Gastrocnemius medialis (tissue), 4 donors: ENCODE results near the gene CA4.
"Not testable (repeated sequence)": the region's sequence is repeated elsewhere in the genome, so short reads cannot be mapped to it uniquely, and the experiment has no call there.

ENCODE experiments used
- POLR2A ChIP-seq, 2 donors: fragments of 450-650 bp; IDR thresholded peaks; one replicate each; pipeline ENCODE4 v1.6.1; 2017; ENCODE audit warnings: antibody characterized with exemption in 2 of 2, mild to moderate bottlenecking in 2 of 2, moderate library complexity in 2 of 2
- TF ChIP-seq, protein P1 (sequence below), 5 experiments: fragments of 450-650 bp in 3 of 5; fragments of 200-600 bp in 2 of 5; sonication (generic) in 2 of 5; IDR thresholded peaks in 4 of 5; conservative IDR thresholded peaks in 1 of 5; 1 replicate in 4 of 5; 2 replicates in 1 of 5; pipeline ENCODE4 v1.5.1; 2016 to 2019; ENCODE audit warnings: antibody characterized with exemption in 5 of 5, mild to moderate bottlenecking in 3 of 5, moderate library complexity in 3 of 5

DNA sequence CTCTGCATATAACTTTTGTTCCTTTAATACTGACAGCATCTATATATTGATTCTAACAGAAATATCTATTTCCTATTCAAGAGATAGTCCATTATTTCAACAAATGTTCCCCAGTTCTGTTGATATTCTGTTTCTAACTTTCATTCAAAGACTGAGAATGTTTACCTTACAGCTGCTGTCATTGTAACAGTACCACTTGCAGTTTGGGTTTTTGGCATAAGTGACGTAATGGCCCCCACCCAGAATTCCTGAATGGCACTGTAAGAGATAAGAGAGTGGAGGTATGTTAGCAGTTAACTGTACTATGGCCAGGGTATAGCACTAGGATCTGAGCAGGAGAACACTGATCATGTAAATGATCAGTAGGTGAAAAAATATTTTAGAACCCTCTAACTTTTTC lies 30.6 kb downstream of the CA4 start:
- not testable (repeated sequence) for TF ChIP-seq POLR2A (IDR thresholded peaks at IDR 0.05)
- TF ChIP-seq, protein P1, sequence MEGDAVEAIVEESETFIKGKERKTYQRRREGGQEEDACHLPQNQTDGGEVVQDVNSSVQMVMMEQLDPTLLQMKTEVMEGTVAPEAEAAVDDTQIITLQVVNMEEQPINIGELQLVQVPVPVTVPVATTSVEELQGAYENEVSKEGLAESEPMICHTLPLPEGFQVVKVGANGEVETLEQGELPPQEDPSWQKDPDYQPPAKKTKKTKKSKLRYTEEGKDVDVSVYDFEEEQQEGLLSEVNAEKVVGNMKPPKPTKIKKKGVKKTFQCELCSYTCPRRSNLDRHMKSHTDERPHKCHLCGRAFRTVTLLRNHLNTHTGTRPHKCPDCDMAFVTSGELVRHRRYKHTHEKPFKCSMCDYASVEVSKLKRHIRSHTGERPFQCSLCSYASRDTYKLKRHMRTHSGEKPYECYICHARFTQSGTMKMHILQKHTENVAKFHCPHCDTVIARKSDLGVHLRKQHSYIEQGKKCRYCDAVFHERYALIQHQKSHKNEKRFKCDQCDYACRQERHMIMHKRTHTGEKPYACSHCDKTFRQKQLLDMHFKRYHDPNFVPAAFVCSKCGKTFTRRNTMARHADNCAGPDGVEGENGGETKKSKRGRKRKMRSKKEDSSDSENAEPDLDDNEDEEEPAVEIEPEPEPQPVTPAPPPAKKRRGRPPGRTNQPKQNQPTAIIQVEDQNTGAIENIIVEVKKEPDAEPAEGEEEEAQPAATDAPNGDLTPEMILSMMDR (IDR thresholded peaks at IDR 0.05 in 4 of 5, conservative IDR thresholded peaks at IDR 0.05 in 1 of 5) = not testable (repeated sequence)
